Fibroblast of gingiva (primary cell): ENCODE results near the gene EPB41L3.

ENCODE experiments used
- DNase-seq: peaks from one replicate; pipeline ENCODE4 v3.0.0-alpha.2; 2011; ENCODE audit warnings: low read depth

Gene EPB41L3

GRCh38 chr18:5543773-5544389, at the start of gene EPB41L3:
TSS of gene EPB41L3 (minus strand) at chr18:5543997. CDS start at chr18:5489183, 54,814 bp downstream.
- peak; percentile 26 for DNase-seq

GRCh38 chr18:5588529-5588928, 44.7 kb upstream of the EPB41L3 start:
- no peak for DNase-seq

DNA sequence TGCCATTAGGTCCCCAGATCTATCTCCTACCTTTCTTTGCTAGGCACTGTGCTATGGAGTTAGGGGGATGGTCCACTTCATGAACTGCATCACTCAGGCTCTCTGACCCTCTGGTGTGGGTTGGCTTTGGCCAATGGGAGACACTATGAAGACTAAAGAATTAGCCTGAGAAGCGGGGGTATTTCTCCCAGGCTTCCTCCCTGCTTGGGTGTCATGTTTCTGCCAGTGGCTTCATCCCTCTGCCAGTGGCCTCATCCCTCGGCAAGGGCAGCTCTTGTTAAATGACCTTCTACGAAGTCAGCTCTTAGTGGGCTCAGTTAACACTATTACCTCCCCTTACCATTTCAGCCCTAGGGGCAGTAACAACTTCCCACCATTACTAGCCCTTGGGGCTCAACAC, 41.9 kb upstream of the EPB41L3 start:
- DNase-seq = no peak

- DNase-seq = no peak
Measured at GRCh38 chr18:5584746-5585417, 41.1 kb upstream of the EPB41L3 start.

DNA sequence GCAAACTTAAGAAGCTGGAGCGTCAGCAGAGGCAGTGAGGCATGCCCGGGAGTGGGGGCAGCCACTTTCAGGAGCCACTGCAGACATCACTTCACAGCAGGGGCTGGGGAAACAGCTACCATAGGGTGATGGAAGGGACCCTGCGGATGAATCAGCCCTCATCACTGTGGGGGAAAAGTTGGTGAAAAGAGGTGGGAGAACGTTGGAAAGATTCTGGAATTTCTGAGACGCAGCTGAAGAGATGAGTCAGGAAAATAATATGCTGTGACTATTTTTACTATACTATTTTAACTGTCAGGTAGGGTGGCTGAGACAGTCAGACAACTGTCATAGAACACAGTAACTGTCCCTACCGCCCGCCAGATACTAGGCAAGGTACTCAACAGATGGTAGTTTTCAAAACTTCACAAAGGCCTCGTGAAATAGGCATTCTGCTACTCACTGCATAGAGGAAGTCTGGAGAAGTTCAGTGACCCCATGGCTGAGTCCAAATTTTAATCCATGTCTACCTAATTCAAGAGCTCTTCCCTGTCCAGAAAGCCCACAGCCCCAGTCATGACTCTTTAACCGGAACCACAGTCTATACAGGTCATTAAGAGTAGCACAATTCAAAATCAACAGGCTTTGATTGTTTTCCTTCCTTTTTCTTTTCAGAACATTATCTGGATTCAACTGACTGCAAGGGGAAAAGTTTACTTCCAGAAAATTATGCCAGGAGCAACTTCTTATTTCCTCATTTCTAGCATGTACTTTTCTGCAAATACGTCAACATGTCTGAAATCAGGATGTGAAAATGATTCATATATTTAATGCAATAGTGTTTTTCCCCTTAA, 39.3 kb upstream of the EPB41L3 start:
- DNase-seq = no peak

- no peak for DNase-seq
Measured at GRCh38 chr18:5582076-5582475, 38.3 kb upstream of the EPB41L3 start.

- DNase-seq = no peak
Measured at GRCh38 chr18:5574843-5575242, 31.0 kb upstream of the EPB41L3 start.

- no peak for DNase-seq
Measured at GRCh38 chr18:5571666-5572065, 27.9 kb upstream of the EPB41L3 start.

- DNase-seq = peak; percentile 6
Measured at GRCh38 chr18:5570613-5571012, 26.8 kb upstream of the EPB41L3 start.

- DNase-seq = no peak
Measured at GRCh38 chr18:5568416-5568815, 24.6 kb upstream of the EPB41L3 start.

DNA sequence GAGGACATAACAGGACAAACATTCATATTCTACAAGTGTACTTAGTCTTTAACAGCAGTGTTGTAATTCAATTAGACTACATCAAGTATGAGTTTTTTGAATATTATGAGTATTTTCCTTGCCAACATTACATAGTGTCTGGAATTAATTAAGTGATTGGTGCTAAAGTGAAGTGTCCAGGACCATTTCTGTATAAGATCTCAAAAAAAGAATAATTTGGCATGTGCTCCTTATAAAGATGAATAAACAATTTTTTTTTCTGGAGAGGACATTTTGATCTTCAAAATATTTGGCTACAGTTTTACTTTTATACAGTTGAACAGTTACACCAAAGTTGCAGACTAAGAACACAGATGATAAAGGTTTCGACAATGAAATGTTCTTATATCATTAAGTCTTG, 15.1 kb upstream of the EPB41L3 start:
- no peak for DNase-seq

GRCh38 chr18:5556310-5556974, 12.6 kb upstream of the EPB41L3 start:
- peak; percentile 24 for DNase-seq

GRCh38 chr18:5554629-5555028, 10.8 kb upstream of the EPB41L3 start:
- no peak for DNase-seq

- DNase-seq = peak; percentile 58
Measured at GRCh38 chr18:5546660-5547059, 2.9 kb upstream of the EPB41L3 start.

- DNase-seq = no peak
Measured at GRCh38 chr18:5543036-5543680, 639 bp downstream of the EPB41L3 start.

GRCh38 chr18:5542515-5543035, 1.2 kb downstream of the EPB41L3 start:
- peak; percentile 46 for DNase-seq

- no peak for DNase-seq
Measured at GRCh38 chr18:5541644-5542043, 2.2 kb downstream of the EPB41L3 start.

- no peak for DNase-seq
Measured at GRCh38 chr18:5539391-5539790, 4.4 kb downstream of the EPB41L3 start.

DNA sequence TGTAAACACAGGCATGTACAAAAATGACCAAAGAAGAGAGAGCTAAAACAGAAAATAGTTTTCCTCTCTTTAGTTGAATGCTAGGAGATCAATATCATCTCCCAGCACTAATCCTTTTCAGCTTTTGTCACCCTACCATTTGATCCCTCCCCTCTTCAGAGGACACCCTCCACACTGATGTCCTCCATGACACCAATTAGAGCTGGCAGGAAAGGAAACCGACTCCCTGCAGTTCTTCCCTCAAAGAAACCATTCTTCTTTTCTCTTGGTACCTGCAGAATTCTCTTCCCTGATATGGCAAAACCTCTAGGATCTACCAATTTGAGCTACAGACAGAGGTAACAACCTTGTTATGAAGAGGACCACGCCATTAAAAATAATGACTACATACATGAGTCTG, 5.3 kb downstream of the EPB41L3 start:
- DNase-seq = no peak

- DNase-seq = no peak
Measured at GRCh38 chr18:5537860-5538259, 5.9 kb downstream of the EPB41L3 start.

DNA sequence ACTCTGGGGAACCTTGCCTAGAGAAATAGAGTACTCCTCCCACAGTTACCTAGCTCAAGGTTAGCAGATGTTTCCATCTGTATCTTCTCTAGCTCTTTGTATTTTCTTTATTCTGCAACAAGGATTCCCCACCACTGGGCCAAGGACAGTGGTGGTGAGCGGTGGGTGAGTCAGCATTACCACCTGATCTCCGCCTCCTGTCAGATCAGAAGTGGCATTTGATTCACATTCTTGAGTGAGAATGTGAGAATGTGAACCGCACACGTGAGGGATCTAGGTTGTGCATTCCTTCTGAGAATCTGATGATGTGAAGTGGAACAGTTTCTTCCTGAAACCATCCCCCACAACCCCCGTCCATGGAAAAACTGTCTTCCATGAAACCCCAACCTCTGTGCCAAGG, 9.0 kb downstream of the EPB41L3 start:
- DNase-seq = no peak

DNA sequence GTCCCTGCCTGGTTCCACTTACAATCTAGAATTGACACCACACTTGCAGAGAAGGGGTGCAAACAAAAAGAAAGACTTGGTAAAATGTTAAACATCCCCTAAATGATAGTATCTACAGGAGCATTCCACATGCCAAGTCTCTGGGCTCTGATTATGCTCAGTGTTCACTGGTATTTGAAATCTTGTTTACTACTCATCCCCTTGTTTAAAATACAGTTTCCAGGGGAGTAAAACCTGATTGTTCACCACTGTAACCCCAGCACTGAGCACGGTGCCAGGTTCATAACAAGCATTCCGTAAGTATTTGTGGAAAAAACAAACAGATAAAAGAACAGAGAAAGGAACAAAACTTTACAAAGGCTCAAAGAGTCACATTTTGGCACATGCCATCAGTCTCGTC, 11.7 kb downstream of the EPB41L3 start:
- no peak for DNase-seq
